HG03378 (cell line): ENCODE data around the gene SYNGR1.

Experiments used
- ATAC-seq: cut with Tn5 transposase; IDR thresholded peaks from one replicate; pipeline ENCODE4 v1.9.1; 2021; ENCODE audit warnings: mild to moderate bottlenecking, moderate library complexity; ENCODE audit not compliant: unreplicated experiment

SYNGR1 gene

DNA sequence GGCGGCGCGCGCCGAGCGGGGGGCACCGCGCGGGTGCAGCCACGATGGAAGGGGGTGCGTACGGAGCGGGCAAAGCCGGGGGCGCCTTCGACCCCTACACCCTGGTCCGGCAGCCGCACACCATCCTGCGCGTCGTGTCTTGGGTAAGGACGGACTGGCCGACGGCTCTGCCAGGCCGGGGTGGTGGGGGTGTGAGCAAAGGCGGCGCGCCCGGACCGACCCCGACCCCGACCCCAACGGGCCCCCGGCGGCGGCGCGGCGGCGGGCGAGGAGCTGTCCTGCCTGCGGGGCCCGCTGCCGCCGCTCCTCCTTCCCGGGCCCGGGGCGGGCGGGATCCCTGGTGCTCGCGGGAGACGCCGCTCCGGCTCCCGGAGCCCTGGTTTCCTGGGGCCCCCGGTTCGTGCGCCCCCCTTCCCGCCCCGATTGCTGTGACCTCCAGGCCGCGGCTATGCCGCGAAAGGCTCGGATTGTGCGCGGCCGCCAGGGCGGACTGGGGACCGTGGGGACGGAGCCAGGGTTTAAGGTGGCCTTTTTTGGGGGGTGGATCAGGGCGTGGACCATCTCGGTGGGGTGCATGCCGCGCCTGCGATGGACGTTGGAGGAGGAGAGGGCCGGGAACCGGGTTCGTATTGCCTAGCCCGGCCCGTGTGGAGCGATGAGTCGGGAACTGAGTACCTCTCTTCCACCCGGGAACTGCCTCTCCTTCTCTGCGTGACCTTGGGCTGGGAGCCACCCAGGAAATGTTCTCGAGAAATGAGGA is at the start of gene SYNGR1:
Gene SYNGR1 (plus strand): TSS at position 25 of the 760 bp plus-strand sequence. CDS start 20 bp downstream, at position 45.
- ATAC-seq = no peak

DNA sequence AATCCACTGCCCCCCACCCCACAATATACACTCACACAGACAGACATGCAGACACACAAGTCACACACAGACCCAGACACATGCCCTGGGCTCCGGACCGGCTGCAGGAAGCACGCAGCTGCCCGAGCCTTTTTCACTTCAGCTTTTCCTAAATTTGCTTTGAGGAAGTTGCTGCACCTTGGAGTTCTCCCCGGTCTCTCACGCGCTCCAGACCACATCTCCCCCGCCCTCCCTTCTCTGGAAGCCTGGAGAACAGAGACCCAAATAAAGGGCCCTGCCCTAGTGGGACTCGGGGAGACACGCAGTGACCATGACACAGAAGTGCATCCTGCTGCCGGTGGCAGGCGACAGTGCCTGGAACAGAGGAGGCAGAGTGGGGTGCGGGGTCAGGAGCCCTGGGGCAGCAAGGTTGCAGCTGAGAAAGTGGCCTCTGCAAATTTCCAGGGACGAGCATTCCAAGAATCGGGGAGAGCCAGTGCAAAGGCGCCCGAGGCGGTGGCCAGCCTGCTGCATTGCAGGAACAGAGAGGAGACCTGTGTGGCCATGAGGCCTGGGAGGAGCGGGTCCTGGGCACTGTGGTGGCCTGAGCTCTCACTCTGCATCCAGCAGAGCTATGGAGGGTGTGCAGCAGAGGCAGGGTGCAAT is 49.5 kb upstream of the SYNGR1 start:
- ATAC-seq = no peak

GRCh38 chr22:39301108-39301507 is 48.7 kb upstream of the SYNGR1 start:
- ATAC-seq = no peak

- no peak for ATAC-seq
These were observed 47.9 kb upstream of the SYNGR1 start for GRCh38 chr22:39301926-39302325.

DNA sequence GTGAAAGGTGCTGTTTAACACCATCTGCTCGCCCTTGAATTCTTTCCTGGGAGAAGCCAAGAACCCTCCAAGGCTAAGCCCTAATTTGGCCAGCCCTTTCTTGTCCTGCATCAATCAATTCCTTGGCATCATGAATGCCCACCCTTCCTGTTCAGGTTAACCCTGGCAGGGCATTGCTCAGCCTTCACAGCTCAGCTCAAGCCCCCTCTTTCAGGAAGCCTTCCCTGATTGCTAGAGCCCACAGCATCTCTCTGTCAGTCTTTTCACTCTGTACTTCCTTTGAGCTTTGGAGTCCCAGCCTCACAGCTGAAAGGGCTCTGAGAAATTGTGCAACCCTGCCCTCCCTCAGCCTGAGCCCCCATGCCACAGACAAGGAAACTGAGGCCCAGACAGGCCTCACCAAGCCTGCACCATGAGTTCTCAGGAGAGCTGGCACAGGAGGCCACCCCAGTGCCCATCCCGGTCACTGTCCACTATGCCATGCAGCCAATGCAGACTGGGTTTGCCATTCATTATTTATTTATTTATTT is 47.3 kb upstream of the SYNGR1 start:
- ATAC-seq = no peak

GRCh38 chr22:39303358-39303757 is 46.4 kb upstream of the SYNGR1 start:
- ATAC-seq = no peak

GRCh38 chr22:39303892-39304671 is 45.7 kb upstream of the SYNGR1 start:
- ATAC-seq = no peak

DNA sequence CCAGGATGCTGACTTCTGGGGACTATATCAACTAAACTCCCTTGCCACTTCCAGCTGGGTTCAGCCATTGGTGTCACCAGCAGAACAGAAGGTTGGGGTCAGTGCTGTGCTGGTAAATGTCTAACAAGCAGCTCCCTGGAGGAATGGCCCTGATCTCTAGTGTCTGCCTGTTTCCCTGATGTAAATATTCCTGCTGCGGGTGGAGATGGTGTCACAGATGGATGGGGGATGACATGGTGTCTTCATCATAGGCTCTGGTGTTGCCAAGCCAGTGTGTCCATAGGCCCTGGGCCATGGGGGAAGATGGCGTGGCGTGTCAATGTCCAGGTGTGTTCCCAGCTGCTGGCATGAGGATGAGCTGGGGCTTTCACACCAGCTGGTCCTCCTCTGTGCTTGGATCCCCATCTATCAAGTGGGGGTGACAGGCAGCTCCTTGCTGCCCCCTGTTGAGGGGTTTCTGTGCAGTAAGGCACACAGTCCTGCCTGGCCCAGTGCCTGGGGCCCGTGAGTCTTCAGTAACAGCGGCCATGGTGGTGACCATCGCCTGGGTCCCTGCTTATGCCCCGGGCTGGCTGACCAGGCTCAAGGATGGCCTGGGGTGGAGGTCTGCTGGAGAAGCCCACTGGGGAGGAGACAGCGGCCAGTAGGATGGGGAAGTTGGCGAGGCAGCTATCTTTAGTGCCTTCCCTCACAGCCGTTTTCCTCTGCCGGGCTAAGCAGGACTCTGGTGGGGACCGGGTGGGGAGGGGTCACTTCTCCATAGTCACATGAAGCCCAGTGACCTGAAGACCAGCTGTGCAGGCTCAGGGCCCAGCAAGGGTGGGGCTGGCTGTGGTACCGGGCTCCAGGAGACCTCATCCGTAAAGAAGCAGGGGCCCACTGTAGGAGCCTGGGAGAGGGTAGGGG is 43.1 kb upstream of the SYNGR1 start:
- ATAC-seq = no peak

GRCh38 chr22:39308614-39309363 is 41.0 kb upstream of the SYNGR1 start:
- no peak for ATAC-seq

DNA sequence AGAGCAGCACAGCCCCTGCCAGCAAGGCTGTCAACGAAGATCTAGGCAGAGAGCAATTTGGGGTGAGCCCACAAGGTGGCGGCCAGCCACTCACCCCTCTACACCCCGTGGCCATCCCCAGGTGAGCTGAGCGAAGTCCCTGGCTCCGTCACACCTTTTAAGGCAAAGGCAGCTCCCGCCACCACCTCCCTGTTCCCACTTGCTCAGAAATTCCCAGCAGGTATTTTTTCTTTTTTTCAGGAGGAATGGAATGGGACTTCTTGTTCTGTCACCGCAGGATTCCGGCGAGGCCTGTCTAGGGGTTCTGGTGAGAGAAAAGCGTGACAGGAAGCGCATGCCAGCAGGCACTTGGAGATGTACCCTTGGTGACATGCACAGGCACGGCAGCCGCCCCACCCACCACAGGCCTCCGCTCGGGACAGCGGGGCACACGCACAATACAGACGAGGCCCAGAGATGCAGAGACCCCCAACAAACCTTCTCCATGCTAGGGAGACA is 40.4 kb upstream of the SYNGR1 start:
- ATAC-seq = no peak

DNA sequence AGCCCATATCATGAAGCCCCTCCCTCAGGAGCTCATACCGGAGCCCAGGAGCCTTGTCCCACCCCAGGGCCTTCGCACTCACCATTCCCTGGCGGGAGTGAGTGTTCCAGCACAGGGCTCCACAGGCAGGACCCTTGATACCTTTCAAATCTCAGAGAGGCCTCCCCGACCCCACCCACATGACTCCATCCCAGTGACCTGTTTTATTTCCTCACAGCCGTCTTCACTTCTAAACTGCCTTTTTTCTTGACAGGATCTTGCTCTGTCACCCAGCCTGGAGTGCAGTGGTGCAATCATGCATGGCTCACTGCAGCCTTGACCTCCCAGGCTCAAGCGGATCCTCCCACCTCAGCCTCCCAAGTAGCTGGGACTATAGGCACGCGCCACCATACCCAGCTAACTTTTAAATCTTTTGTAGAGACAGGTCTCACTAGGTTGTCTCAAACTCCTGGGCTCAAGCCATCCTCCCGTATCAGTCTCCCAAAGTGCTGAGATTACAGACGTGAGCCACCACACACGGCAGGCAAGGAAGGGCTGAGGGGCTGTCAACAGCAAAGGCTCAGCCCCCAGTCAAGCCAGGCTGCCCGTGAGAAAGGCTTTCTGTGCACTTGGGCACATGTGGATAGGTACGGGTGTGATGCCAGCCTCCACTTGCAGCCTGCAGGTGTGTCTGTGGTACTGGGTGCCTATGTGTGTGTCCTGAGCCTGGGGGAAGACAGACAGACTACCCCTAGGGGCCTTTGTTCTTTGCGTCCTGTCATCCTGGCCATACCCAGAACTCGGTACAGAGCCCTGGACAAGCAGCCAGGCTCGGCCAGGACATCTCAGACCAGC is 39.7 kb upstream of the SYNGR1 start:
- no peak for ATAC-seq

GRCh38 chr22:39311592-39312400 is 38.0 kb upstream of the SYNGR1 start:
- ATAC-seq = no peak

- no peak for ATAC-seq
These were observed 37.4 kb upstream of the SYNGR1 start for GRCh38 chr22:39312410-39312809.

- ATAC-seq = no peak
These were observed 36.4 kb upstream of the SYNGR1 start for GRCh38 chr22:39313258-39314001.

DNA sequence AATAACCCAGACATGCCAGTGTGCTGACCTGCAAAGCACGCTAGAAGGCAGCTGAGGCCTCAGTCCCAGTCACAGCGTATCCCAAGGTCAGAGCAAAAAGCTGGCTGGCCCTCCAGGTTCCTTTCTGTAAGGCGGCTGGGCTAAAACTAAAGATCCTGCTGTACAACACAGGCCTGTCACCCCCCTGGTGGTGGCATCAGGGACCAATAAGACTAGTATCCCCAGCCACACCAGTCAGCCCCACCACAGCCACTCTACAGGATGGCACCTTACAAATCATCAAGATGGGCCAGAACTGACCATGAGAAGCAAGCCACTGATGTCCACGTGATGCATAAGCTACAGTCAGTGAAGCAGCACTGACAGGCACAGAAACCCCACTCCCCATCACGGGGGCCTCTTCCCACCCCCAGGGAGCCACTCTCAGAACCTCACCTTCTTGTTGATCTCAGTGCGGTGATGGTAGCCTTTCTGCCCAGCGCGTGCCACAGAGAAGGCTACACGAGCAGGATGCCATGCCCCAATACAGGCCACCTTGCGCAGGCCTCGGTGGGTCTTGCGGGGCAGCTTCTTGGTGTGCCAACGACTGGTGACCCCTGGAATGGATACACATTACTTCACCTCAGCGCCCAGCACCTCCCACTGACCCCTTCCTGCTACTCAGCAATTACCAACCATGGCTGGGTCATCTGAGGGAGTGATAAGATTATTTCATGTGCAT is 35.4 kb upstream of the SYNGR1 start:
- no peak for ATAC-seq

GRCh38 chr22:39315389-39315788 is 34.4 kb upstream of the SYNGR1 start:
- ATAC-seq = no peak
